Caki2 (cell line): Measurements from ENCODE around the gene NPB. TPM values are rescaled to one million over a fixed set of nuclear protein-coding genes. Genes with fewer than 3 reads are reported as not detected.
A peak's percentile ranks its signal among the peaks of the same experiment; 100 is the strongest.

Source experiments
- DNase-seq: peaks from one replicate; pipeline ENCODE4 v3.0.0-alpha.2; 2015; ENCODE audit warnings: low read depth
- in situ Hi-C: cut with HindIII; loops from 2 replicates; pipeline ENCODE4 v1.10.0; 2016; ENCODE audit warnings: low sequenced_read_pairs, low pct_unique_long_range_greater_than_20kb, mixed read lengths
- total RNA-seq: library from RNA; depleted of rRNA; stranded (reverse); fragments of >200 nt; shearing (Covaris generic); gene quantifications from 2 replicates; pipeline ENCODE4 v1.2.3, GENCODE V29; 2014; ENCODE audit warnings: low replicate concordance

NPB gene
- total RNA-seq, 1 experiment from 2014 or later, result 0.07 TPM

- no peak for DNase-seq
- in situ Hi-C loops, result no loop called here
These were observed 17.0 kb downstream of the NPB start for GRCh38 chr17:81918832-81919545.

DNA sequence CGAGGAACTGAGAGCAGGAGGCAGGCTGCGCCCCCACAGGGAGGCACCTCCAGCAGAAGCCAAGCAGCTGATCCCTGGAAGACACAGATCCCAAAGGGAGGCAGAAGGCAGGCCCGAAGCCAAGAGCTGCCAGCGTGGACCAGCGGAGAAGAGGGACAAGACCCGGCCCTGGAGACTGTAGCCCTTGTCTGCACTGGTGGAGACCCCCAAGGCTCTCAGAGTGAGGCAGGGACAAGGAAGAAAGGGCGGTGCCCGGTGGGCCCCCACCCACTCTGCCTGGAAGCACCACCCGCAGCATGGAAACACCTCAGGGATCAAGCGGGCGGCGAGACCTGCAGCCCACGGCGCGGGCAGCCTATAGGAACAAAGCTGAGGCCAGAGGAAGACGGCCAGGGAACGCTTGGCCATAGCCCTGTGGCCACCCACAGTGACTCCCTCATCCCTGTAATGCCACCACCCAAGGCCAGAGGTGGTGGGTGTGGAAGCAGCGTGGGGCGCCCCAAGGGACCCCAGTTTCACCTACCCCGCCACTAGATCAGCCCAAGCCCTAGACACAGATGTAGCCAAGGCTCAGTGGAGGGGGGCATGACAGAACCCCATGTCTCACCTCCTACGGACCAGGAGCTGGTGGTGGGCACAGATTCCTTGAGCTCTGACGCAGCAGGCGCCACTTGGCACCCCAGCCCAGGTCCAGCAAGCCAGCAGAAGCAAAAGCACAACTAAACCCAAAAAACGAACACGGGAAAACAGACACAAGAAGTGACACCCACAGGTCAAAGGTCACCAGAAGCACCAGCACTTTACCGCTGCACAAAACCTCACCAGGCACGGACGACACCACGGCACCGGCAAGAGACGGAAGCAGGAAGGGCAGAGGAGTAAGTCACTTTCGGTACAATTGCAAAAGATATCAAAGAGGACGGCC lies 18.8 kb downstream of the NPB start:
- no peak for DNase-seq
- in situ Hi-C loops, result no loop called here

DNA sequence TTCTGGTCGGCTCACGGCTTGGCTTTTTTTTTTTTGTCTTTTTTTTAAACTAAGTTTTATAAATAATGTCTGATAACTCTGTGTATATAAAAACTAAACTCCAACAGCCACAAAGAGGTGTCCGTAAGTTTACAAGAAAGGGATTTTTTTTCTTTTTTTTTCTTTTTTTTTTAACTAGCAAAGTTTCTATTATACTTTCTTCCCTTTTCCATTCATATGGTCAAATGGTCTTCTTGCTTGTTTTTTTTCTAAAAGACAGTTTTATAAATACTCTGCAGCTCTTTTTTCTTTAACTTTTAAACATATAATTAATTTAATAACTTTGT lies 19.5 kb downstream of the NPB start:
- DNase-seq, result no peak
- in situ Hi-C loops, result no loop called here

DNA sequence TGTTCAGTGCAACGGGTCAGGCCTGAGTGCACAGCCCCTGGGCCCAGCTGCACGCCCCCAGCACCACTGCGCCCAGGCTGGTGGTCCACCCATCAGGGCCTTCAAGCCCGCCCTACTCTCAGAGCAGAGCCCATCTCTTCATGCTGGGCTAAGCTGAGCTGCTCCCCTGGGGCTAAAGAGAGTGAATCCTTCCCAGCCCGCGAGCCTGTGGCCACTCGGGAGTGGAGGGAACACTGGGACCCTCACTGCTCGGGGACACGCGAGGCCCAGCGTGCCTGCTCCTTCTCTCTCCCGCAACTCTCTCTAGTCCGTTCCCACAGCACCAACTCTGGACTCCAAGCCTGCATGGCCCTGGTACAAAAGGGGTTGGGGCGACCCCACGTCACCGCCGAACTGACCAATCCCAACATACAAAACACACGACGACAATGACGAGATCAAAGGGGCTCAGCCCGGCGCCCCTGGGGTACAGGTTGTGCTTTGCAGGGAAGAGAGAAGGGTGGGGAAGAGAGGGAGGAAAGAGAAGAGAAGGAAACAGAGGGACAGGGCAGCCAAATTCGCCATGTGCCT lies 20.0 kb downstream of the NPB start:
- no peak for DNase-seq
- in situ Hi-C loops, result no loop called here

DNA sequence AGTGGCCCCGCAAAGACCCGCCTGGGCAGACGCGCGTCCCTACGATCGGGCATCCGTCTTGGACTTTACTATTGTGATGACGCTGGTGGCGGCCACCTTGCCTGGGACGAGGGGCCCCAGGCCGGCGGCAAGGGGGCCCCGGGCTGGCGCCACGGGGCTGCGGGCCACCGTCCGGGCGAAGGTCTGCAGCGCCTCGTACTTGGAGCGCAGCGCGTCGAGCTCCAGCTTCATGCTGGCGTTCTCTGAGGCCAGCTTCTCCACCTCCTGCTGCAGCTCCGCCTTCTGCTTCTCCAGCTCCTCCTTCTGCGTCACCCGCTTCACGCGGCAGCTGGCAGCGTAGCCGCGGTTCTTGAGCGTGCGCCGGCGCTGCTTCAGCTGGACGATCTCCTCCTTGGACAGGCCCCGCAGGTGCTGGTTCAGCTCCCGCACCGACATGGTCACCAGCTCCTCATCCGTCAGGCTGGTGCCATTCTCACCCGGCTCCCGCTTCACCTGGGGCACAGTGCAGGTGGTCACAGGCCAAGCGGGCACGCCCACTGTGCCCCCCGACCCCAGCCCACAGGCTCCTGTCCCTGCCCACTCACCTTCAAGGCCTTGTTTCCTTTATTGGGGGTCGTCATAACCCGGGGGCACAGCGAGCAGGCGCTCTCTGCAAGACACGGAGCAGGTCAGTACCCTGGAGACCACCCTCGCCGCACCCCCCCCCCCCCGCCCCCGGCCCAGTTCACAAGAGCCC lies 20.7 kb downstream of the NPB start:
- DNase-seq, result peak; percentile 80
- in situ Hi-C loops, result no loop called here

DNA sequence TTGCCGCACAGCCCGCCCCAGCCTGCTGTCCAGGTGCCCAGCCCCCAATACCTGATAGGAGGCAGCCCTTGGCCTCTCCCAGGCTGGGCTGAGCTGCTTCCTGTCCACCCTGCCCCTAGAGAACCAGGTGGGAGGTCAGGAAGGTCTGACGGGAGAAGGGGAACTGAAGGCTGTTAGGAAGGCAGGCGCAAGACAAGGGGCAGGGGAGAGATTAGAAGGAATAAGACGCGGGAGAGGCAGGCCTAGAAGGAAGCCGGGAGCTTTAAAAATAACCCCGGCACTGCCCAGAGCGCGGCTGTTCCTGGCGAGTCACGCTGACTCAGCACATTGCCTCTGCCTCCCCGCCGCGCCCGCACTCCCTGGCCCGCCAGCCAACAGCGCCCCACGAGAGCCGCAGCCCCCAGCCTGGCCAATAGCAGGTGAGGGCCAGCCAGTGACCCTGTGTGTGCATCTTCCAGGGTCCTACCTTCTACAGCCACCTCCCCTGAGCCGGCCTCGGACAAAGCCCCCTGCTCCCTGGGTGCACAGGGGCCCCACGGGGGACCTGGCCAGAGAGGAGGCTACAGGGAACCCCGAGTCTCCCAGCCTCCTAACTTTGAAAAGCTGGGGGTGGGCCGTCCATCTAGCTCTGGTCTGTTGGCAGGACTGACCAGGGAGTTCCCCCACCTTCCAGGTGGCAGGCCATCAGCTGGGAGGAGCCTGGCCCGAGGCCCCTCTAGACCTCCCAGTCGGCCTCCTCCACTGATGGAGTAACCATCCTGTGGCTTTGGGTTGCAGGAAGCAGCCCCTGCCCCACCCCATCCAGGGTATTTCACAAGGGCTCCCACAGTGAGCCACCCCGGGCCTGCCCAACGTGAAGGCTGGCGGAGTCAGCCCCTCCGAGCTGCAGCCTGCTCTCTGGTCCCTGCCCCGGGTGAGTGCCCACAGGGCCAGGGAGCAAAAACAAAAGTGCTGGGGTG lies 21.5 kb downstream of the NPB start:
- in situ Hi-C loops, result no loop called here
- DNase-seq, result peak; percentile 95

GRCh38 chr17:81924557-81925532 lies 22.8 kb downstream of the NPB start:
- in situ Hi-C loops, result no loop called here

DNA sequence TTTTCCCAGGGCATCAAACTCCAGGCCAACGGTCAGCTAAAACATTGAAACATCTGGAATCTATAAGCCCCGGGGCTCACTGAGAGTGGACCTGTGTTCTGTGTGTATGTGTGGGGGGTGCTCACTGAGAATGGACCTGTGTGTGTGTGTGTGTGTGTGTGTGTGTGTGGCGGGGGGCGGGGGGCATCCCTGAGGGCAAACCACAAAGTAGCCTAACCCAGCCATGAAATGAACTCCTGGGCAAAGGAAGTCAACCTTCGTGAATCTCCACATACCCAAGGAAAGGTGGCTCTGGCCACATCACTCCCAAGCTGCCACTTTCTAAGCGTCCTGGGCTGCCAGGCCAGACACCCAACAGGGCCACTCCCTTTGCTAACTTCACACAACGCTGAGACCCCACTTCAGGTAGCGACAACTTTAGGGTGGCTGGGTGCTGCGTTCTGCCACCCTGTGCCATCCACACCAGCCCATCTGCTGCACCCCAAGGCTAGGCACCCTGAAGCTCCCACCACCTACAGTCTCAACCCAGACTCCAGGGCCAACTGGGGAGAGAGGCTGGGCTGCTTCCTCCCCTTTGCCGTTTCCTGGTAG lies 23.9 kb downstream of the NPB start:
- DNase-seq, result no peak

More at GRCh38 chr17:81924557-81925532, 22.8 kb downstream of the NPB start:
- peak; percentile 43 for DNase-seq

GRCh38 chr17:81926451-81927151 lies 24.6 kb downstream of the NPB start:
- in situ Hi-C loops, result no loop called here
- DNase-seq, result peak; percentile 94

More for the DNA sequence above, 23.9 kb downstream of the NPB start:
- in situ Hi-C loops, result no loop called here

GRCh38 chr17:81927152-81927652 lies 25.2 kb downstream of the NPB start:
- in situ Hi-C loops, result no loop called here
- DNase-seq, result peak; percentile 30

GRCh38 chr17:81927653-81928543 lies 25.9 kb downstream of the NPB start, which contains the start of gene MAFG:
MAFG (minus strand) TSS chr17:81927735; CDS start chr17:81923185, 4,550 bp downstream.
- in situ Hi-C loops, result no loop called here
- DNase-seq, result peak; percentile 96

DNA sequence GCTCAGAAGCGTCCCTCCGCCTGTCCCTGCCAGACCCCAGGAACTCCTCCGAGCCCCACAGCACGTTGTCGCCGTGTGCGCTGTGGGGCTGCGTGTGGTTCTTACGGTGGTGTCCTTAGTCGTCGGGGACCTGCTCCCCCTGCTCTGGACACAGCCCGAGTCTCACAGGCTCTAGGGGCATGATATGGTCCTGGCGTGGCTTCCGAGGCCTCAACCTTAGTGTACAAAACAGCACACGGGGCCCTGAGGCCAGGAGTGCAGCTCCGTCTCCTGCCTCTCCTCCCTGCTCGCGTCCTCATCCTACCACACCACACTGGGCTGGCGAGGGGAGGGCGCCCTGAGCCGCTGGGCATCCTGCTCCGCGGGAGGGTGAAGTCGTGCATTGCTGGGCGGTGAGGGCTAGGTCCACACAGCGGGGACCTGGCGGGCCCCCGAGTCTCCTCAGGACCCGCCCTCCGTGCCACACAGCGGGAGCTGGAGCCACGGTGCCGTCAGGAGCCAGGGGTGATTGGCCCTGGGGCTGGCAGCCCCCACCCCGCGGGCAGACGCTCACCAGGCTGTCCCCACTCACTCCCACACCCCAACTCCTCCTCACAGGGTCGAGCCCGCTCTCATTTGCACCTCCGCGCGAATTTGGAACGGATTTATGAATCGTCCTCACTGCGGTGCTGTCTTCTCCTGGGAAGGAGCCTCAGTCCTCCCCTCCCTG lies 26.7 kb downstream of the NPB start:
- in situ Hi-C loops, result no loop called here
- no peak for DNase-seq

- no peak for DNase-seq
- in situ Hi-C loops, result no loop called here
These were observed 27.5 kb downstream of the NPB start for GRCh38 chr17:81929253-81930141.
